IPS-18c (cell line): ENCODE results near the gene REC8.
A peak's percentile ranks its signal among the peaks of the same experiment; 100 is the strongest.
"Not testable (repeated sequence)": the region's sequence is repeated elsewhere in the genome, so short reads cannot be mapped to it uniquely, and the experiment has no call there.

ENCODE experiments used
- H3K4me3 ChIP-seq: 2 replicates; pipeline ENCODE4 v1.7.0; 2013; ENCODE audit warnings: low read depth, mild to moderate bottlenecking, low read length, moderate library complexity; ENCODE audit not compliant: insufficient read depth
- H3K9me3 ChIP-seq: one replicate; pipeline ENCODE4 v1.6.1; 2013; ENCODE audit warnings: mild to moderate bottlenecking, low read length, moderate library complexity; ENCODE audit not compliant: control insufficient read depth, insufficient read depth

Gene REC8

DNA sequence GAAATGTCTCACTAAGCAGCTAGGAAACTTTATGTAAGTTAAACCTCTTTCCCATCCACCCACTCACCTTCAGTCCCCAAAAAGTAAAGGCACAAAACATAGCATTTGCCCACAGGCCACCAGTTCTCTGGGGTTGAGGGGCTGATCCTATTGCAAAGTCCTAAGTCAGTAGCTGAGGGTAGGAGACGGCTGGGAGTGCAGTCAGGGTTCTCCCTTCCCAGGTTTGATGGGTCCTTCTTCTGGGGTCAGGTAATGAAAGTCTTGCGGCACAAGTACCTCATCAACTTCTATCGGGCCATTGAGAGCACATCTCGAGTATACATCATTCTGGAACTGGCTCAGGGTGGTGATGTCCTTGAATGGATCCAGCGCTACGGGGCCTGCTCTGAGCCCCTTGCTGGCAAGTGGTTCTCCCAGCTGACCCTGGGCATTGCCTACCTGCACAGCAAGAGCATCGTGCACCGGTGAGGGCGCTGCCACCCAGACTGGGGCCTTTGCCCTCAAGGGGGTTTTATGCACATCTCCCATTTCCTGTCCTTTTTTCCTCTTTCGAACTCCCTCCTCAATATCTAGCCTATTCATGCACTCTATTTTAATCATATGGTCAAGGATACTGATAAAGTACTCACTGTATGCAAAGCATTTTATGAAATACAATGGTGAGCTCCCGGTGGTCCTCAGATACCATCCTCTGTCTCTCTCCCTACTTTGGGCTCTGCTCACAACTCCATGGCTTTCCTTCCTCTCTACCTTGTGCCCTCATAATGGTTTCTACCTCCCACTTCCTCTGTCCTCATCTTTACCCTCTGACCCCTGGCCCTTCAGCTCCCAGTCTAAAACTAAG, 34.6 kb downstream of the REC8 start:
- H3K9me3 ChIP-seq = no peaks in the 10 kb centered on the region
- H3K4me3 ChIP-seq = no peak overlapping the region

DNA sequence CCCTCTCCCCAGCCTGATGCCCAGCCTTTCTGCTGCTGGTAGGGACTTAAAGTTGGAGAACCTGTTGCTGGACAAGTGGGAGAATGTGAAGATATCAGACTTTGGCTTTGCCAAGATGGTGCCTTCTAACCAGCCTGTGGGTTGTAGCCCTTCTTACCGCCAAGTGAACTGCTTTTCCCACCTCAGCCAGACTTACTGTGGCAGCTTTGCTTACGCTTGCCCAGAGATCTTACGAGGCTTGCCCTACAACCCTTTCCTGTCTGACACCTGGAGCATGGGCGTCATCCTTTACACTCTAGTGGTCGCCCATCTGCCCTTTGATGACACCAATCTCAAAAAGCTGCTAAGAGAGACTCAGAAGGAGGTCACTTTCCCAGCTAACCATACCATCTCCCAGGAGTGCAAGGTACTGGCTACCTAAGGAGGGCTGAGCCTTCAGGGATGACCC, 35.2 kb downstream of the REC8 start:
- Histone ChIP-seq H3K4me3 (no peak overlapping the region), H3K9me3 (no peaks in the 10 kb centered on the region)

- H3K9me3 ChIP-seq = no peaks in the 10 kb centered on the region
- H3K4me3 ChIP-seq = no peak overlapping the region
Measured at GRCh38 chr14:24207625-24208024, 35.7 kb downstream of the REC8 start.

GRCh38 chr14:24211311-24211710, 39.4 kb downstream of the REC8 start:
- Histone ChIP-seq H3K9me3 (no peaks in the 10 kb centered on the region), H3K4me3 (no peak overlapping the region)

- Histone ChIP-seq H3K4me3 (peak within 1 kb of the TSS; percentile 95), H3K9me3 (no peaks in the 10 kb centered on the region)
Measured at GRCh38 chr14:24212924-24213865, 41.3 kb downstream of the REC8 start, which contains the start of gene CHMP4A. CHMP4A (minus strand) TSS chr14:24213488; CDS start chr14:24213439, 49 bp downstream.

- Histone ChIP-seq H3K9me3 (no peaks in the 10 kb centered on the region), H3K4me3 (peak overlapping the region; percentile 51)
Measured at GRCh38 chr14:24213866-24214662, 42.2 kb downstream of the REC8 start.

GRCh38 chr14:24215495-24216344, 43.8 kb downstream of the REC8 start, which contains the start of gene MDP1:
MDP1 (minus strand) TSS chr14:24216066; CDS start chr14:24215955, 111 bp downstream.
- peak within 1 kb of the TSS; percentile 94 for H3K4me3 ChIP-seq
- H3K9me3 ChIP-seq = no peaks in the 10 kb centered on the region

DNA sequence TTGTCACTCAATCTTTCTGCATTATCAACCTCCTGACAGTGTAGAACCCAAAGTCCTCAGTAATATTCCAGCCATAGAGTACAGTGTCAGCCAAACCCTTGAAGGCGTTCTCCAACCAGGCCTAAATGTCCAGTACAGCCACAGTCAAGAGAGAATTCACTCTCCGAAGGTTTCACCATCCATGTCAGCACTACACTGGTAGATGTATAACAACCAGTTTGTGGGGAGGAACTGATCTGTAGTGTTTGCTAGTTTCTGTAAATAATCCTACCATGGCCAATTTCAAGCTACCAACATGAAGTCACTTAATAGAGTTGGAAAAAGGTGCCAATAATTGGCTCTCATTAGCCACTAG, 44.4 kb downstream of the REC8 start:
- no peaks in the 10 kb centered on the region for H3K9me3 ChIP-seq

GRCh38 chr14:24216876-24217275, 45.0 kb downstream of the REC8 start:
- H3K9me3 ChIP-seq = not testable (repeated sequence)

More for the DNA sequence above, 44.4 kb downstream of the REC8 start:
- H3K4me3 ChIP-seq = no peak overlapping the region

GRCh38 chr14:24219080-24219479, 47.2 kb downstream of the REC8 start:
- H3K4me3 ChIP-seq = no peak overlapping the region

More at GRCh38 chr14:24216876-24217275, 45.0 kb downstream of the REC8 start:
- H3K4me3 ChIP-seq = not testable (repeated sequence)

GRCh38 chr14:24219521-24219920, 47.6 kb downstream of the REC8 start:
- H3K9me3 ChIP-seq = no peaks in the 10 kb centered on the region
- H3K4me3 ChIP-seq = no peak overlapping the region

More at GRCh38 chr14:24219080-24219479, 47.2 kb downstream of the REC8 start:
- no peaks in the 10 kb centered on the region for H3K9me3 ChIP-seq

DNA sequence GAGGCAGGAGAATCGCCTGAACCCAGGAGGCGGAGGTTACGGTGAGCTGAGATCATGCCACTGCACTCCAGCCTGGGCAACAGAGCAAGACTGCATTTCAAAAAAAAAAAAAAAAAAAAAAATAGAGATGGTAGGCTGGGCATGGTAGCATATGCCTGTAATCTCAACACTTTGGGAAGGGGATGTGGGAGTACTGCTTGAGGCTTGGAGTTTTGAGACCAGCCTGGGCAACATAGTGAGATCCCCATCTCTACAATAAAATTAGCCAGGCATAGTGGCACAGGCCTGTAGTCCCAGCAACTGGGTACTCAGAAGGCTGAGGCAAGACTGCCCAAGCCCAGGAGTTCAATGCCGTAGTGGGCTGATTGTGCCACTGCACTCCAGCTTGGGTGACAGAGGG, 51.1 kb downstream of the REC8 start:
- H3K4me3 ChIP-seq = not testable (repeated sequence)

GRCh38 chr14:24224618-24225071, 52.8 kb downstream of the REC8 start:
- Histone ChIP-seq H3K4me3 (no peak overlapping the region), H3K9me3 (no peaks in the 10 kb centered on the region)

More for the DNA sequence above, 51.1 kb downstream of the REC8 start:
- not testable (repeated sequence) for H3K9me3 ChIP-seq

GRCh38 chr14:24226473-24226872, 54.6 kb downstream of the REC8 start:
- Histone ChIP-seq H3K4me3 (no peak overlapping the region), H3K9me3 (no peaks in the 10 kb centered on the region)

GRCh38 chr14:24228902-24229301, 57.0 kb downstream of the REC8 start:
- no peak overlapping the region for H3K4me3 ChIP-seq
- no peaks in the 10 kb centered on the region for H3K9me3 ChIP-seq
